Chondrocyte (in vitro differentiated cells): Measurements from ENCODE around the gene NAGLU. TPM values are rescaled to one million over a fixed set of nuclear protein-coding genes. Genes with fewer than 3 reads are reported as not detected.
A peak's percentile ranks its signal among the peaks of the same experiment; 100 is the strongest.
"Not testable (repeated sequence)": the region's sequence is repeated elsewhere in the genome, so short reads cannot be mapped to it uniquely, and the experiment has no call there.

Experiments
- DNase-seq: peaks from one replicate; pipeline ENCODE4 v3.0.0; 2021; ENCODE audit warnings: mixed read lengths, low spot score
- H3K27ac Mint-ChIP-seq: one replicate; pipeline ENCODE4 v1.8.0; 2021; ENCODE audit warnings: mild to moderate bottlenecking, moderate library complexity, mixed read lengths; ENCODE audit not compliant: unreplicated experiment
- H3K27me3 Mint-ChIP-seq: 2 replicates; pipeline ENCODE4 v1.8.0; 2021; ENCODE audit warnings: low read depth, mixed read lengths
- H3K36me3 Mint-ChIP-seq: 2 replicates; pipeline ENCODE4 v1.8.0; 2021; ENCODE audit warnings: low read depth, mixed read lengths
- H3K4me1 Mint-ChIP-seq: 2 replicates; pipeline ENCODE4 v1.8.0; 2021; ENCODE audit warnings: low read depth, mild to moderate bottlenecking, mixed read lengths
- H3K4me3 Mint-ChIP-seq: one replicate; pipeline ENCODE4 v1.8.0; 2021; ENCODE audit warnings: mild to moderate bottlenecking, moderate library complexity, mixed read lengths; ENCODE audit not compliant: unreplicated experiment
- H3K9me3 Mint-ChIP-seq: 2 replicates; pipeline ENCODE4 v1.8.0; 2021; ENCODE audit warnings: low read depth, mixed read lengths
- CTCF ChIP-seq: fragments of 200-600 bp; sonication (generic); IDR thresholded peaks from 2 replicates; pipeline ENCODE4 v1.5.0; 2021; ENCODE audit warnings: antibody characterized with exemption, mild to moderate bottlenecking, moderate library complexity
- total RNA-seq: library from RNA; stranded (reverse); gene quantifications from 3 replicates; pipeline ENCODE4 v1.2.1, GENCODE V29; 2021

NAGLU gene
- total RNA-seq, 1 donor from 2014 or later = 66.4 TPM

- H3K27me3 Mint-ChIP-seq = no peaks in the 10 kb centered on the region
- TF ChIP-seq CTCF = no peak
Observed at GRCh38 chr17:42537156-42537805, 1.2 kb downstream of the NAGLU start.

GRCh38 chr17:42537826-42538451, 1.9 kb downstream of the NAGLU start:
- peaks cover 12% of the 10 kb centered on the region for H3K36me3 Mint-ChIP-seq
- H3K4me3 Mint-ChIP-seq = peak overlapping the region; percentile 85
- no peak overlapping the region for H3K27ac Mint-ChIP-seq
- no peaks in the 10 kb centered on the region for H3K9me3 Mint-ChIP-seq
- no peak for DNase-seq
- no peaks in the 10 kb centered on the region for H3K27me3 Mint-ChIP-seq
- peaks cover 29% of the 10 kb centered on the region for H3K4me1 Mint-ChIP-seq
- no peak for TF ChIP-seq CTCF

More at GRCh38 chr17:42537156-42537805, 1.2 kb downstream of the NAGLU start:
- Mint-ChIP-seq H3K4me1 (peaks cover 29% of the 10 kb centered on the region), H3K36me3 (peaks cover 12% of the 10 kb centered on the region), H3K27ac (no peak overlapping the region), H3K9me3 (no peaks in the 10 kb centered on the region), H3K4me3 (peak overlapping the region; percentile 85)
- DNase-seq = no peak

GRCh38 chr17:42538482-42538881, 2.4 kb downstream of the NAGLU start:
- Mint-ChIP-seq H3K27me3 (no peaks in the 10 kb centered on the region), H3K36me3 (peaks cover 13% of the 10 kb centered on the region), H3K4me3 (no peak overlapping the region), H3K27ac (no peak overlapping the region), H3K9me3 (no peaks in the 10 kb centered on the region), H3K4me1 (peaks cover 29% of the 10 kb centered on the region)
- TF ChIP-seq CTCF = no peak
- no peak for DNase-seq

GRCh38 chr17:42540558-42540957, 4.5 kb downstream of the NAGLU start:
- H3K9me3 Mint-ChIP-seq, H3K4me3 Mint-ChIP-seq, DNase-seq, H3K27me3 Mint-ChIP-seq, H3K27ac Mint-ChIP-seq: not testable (repeated sequence)
- H3K36me3 Mint-ChIP-seq = peaks cover 15% of the 10 kb centered on the region
- peaks cover 24% of the 10 kb centered on the region for H3K4me1 Mint-ChIP-seq

GRCh38 chr17:42541041-42541833, 5.2 kb downstream of the NAGLU start:
- TF ChIP-seq CTCF = no peak
- DNase-seq = no peak
- no peak overlapping the region for H3K4me3 Mint-ChIP-seq
- H3K4me1 Mint-ChIP-seq = peaks cover 20% of the 10 kb centered on the region
- no peak overlapping the region for H3K27ac Mint-ChIP-seq
- H3K36me3 Mint-ChIP-seq = peaks cover 15% of the 10 kb centered on the region
- no peaks in the 10 kb centered on the region for H3K9me3 Mint-ChIP-seq
- H3K27me3 Mint-ChIP-seq = no peaks in the 10 kb centered on the region
